HG03342 (cell line): Measurements from ENCODE around the gene DMD.

Experiments used
- ATAC-seq: cut with Tn5 transposase; IDR thresholded peaks from one replicate; pipeline ENCODE4 v1.9.1; 2021; ENCODE audit warnings: mild to moderate bottlenecking, moderate library complexity; ENCODE audit not compliant: unreplicated experiment

The DMD gene

DNA sequence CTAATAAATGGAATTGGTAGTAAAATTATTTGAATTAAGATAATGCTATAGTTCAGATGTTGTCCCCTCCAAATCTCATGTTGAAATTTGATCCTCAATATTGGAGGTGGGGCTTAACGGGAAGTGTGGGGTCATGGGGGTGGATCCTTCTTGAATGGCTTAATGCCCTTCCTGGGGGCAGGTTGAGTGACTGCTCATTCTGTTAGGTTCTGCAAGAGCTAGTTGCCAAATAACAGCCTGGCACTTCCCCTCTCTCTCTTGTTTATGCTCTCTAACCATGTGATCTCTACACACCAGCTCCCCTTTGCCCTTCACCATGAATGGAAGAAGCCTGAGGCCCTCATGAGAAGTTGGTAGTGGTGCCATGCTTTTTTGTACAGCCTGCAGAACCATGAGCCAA, 1414.7 kb downstream of the DMD start:
- no peak for ATAC-seq

DNA sequence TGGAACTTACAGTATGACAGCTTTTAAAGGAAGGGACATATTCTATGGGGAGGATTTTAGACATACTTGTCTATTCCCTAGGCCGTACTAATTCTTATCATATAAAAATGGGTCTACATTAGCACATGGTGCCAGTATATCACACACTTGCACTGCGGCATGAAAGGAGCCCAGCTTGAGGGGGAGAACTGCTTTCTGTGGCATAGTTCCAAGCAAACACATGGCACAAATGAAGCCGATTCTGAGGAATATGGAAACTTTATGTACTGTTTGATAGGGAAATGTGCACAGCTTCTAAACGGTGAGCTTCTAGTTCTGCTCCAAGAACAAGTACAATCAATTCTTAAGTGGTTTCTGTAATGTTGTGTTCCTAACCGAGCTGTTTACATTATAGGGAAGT, 1463.9 kb downstream of the DMD start:
- ATAC-seq, result no peak

DNA sequence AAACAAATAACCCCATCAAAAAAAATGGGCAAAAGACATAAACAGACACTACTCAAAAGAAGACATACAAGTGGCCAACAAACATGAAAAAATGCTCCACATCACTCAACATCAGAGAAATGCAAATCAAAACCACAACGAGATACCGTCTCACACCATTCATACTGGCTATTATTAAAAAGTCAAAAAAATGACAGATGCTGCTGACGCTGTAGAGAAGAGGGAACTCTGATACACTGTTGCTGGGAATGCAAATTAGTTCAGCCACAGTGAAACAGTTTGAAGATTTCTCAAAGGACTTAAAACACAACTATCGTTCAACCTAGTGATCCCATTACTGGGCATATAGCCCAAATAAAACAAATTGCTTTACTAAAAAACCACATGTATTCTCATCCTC, 1468.3 kb downstream of the DMD start:
- no peak for ATAC-seq

DNA sequence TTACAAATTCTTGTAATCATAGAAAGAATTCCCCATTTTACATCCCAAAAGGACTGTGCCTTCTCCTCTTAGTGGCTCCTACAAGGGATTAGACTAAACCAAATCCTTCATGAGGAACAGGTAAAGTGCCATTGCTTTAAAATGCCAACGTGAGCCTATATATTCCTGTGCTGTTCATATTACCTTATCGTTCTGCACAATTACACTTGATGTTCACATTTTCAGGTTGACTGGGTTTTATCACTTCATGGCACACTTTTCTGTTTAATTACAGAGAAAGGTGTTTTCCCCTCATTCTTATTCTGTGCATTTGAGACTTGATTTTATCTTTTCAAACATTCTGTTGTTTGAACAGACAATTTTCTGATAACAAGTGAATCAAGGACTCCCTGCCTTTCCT, 1493.9 kb downstream of the DMD start:
- no peak for ATAC-seq

DNA sequence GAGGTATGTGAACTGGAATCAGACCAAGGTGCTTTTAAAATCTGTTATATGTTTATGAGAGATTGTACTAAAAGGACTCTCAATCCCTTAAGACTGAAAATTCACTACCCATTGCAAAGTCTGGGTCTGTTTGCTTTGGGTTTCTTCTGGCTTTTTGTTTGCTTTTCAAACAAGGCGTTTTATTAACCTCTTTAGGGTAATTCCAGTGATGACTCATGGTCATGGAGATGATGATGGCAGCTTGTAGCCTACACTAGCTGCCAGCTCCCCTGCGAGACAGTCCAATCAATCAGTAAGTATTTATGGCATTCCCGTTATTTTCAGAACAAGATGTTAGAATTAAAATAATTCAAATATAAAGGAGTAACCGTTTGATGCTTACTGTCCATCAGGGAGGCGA, 1495.7 kb downstream of the DMD start:
- ATAC-seq, result no peak

DNA sequence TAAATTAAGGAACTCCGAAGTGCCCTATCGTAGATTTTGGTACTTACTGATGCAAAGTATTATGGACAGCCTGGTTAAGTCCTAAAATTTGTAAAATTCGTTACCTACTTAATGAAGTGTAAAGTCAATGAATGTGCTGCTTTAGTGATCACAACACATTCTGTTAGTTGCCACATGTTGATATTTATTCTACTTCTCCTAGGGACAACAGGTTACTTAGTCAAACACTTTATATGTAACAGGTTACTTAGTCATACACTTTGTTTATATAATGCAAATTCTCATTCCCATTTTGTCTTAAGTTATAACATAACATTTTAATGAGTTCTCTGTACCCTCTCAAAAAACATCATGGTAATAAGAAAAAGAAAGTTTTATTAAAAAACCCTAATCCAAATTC, 1496.6 kb downstream of the DMD start:
- no peak for ATAC-seq

DNA sequence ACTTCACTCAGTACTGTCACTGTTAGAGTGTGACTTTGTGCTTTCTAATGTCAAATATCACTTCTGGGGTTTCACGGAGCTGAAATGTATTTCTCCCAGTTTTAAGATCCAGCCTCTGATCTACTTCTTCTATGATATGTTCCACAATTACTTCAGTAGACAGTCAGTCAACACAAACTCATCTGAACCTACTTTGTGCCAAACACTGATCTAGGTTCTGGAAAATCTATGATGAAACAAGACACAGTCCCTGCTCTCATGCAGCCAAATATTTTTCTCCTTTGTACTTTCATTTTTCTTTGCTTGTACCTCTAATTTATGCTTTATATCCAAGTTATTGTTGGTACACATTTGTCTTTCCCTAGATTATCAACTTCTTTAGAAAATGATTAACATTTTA, 1498.2 kb downstream of the DMD start:
- ATAC-seq, result no peak

DNA sequence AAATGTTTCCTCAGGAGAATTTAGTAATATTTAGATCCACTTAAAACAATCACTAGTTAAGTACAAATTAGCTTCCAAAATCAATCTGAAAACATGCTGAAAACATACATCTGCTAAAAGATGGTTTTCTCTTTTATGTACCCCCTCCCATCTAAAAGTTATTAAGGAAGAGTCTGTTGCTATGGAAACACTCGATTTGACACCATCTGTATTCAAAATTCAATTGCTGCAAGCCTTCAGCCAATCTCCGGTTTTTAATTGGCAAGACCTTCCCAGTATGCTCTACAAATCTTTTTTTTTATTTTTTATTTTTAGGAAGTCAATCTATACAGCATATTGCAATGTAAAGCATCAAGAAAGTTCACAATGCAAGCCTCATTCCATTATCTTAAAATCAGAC, 1500.2 kb downstream of the DMD start:
- no peak for ATAC-seq

DNA sequence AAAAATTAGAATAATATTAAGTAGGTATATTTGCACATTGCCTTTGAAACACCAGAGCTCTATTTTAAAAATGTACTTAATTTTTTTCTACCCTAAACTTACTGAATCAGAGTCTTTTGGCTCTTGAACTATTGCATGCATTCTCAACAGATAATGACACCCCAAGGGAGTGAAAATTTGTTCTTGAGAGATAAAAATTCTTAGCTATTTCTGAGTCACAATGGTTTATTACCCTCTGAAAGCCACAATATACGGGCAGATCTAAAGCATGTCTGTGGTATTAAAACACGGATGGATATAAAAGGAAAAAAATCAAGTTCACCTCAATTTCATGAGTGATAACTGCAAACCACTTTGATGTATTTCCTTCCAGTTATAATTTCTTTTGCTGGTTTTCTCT, 1503.2 kb downstream of the DMD start:
- ATAC-seq, result no peak

DNA sequence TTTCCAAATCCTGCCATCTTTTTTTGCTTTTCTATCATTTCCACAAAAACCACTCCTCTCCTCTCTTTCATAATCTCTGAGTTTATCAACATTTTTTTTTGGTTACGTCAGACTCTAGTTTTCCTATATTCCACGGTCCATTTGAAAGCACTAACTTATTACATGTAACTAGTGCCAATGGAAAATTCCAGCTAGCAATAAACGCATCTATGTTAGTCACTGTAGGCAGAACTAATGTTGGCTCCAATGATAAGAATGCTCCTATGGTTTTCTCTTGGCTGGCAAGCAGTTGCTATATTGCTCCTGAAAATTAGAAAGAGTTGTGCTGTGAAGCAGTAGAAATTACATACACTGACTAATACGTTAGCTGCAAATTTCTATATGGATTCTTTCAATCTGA, 1504.9 kb downstream of the DMD start:
- ATAC-seq, result no peak

DNA sequence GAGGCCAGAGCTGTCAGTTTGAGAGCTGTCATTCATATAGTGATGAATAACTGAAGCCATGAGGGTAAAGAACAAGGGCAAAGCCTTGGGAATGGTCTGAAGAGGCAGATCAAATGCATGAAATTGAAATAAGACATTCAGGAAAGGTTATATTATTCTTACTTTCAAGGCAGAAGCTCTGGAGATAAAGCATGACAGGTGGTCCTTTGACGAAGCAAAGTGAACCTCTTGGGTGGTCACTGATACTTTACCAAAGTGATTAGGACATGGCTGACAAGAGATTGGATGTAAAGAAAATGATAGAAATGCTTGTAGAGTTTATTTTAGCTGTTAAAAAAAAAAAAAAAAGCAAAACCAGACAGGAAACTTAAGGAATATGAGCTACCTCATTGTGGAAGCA, 1505.5 kb downstream of the DMD start:
- ATAC-seq, result no peak

DNA sequence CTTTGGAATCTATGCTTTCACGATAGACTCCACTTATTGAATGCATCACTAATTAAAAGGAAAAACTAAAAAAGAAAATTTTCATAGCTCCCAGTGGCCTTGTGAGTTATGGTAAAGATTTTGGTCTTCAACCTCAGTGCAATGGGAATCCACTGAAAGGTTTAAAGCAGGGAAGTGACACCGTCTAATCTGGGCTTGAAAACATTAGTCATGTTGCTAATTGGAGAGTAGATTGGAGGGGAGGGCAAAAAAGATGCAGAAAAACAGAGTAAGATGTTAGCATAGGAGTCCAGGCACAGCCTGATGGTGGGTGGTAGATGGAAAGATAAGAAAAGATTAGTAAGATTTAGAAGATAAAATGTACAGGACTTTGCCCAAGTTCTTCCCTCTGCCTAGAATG, 1506.4 kb downstream of the DMD start:
- no peak for ATAC-seq

DNA sequence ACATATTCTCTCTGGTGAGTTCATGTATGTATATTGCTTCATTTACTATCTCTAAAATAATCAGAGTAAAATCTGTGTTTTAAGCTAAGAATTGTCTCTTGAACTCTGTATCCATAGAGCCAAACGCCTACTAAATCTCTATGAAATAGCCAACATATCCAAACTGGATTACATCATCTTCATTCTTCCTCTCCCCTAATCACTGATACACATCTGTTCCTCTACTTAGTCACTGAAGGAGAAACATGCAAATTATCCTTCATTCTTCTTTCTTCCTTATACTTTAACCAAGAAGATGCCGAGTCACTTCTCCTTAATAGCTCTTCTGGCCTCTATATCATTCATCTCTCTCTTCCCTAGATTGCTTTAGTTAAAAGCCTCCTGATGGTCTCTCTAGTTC, 1509.1 kb downstream of the DMD start:
- no peak for ATAC-seq

DNA sequence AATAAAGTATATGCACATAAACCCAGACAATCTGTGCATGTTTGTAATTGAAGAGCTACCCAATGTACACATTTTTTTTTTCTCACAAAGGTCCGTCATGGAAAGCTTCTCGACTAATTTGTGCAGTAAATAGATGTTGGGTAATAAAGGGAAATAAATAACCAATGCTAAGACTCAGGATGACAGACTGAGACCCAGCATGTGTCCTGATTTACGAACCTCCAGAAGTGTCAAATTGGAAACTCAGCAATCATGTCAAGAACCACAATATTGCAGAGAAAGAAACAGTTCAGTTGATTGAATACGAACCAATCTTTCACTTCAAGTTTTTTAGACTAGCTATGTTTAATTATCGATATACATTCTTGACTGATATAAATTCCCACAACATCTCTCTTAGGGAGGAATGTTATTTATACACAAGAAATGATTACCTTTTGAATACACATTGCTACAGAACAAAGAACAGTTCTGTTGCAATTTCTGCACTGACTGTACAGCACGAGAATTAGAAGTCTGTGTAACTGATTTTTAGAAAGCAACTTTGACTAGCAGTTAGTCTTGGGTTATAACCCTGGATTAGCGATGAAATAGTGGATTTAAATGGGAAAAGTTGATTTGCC, 1513.9 kb downstream of the DMD start:
- ATAC-seq, result no peak

DNA sequence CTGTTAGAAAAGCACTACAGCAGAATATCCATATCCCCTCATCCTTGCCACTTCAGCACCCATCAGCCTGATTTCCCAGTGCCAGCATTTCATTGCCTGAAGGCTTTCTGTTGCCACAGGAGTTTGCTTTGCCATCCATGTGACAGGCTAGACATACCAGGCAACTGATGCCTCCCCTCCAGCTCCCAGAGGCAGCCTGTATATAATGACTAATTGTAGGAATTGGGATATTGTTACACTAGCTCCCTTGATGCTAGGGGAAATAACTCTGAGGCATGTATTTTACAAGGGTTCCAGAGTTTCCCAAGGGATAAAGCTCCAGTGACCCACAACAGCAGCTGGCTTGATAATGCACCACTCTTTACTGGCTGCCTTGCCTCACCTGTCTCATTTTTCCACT, 1531.5 kb downstream of the DMD start:
- ATAC-seq, result no peak

DNA sequence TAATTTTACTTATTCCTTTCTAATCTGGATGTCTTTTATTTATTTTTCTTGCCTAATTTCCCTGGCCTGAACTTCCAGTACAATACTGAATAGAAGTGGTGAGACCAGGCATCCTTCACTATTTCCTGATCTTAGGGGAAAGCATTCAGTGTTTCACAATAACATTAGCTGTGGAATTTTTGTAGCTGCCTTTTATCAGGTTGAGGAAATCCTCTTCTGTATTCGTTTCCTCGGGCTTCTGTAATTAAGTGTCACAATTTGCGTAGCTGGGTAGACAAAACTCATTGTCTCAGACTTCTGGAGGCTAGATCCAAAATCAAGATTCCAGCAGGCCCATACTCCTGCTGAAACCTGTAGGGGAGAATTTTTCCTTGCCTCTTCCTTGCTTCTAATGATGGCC, 1541.1 kb downstream of the DMD start:
- no peak for ATAC-seq

DNA sequence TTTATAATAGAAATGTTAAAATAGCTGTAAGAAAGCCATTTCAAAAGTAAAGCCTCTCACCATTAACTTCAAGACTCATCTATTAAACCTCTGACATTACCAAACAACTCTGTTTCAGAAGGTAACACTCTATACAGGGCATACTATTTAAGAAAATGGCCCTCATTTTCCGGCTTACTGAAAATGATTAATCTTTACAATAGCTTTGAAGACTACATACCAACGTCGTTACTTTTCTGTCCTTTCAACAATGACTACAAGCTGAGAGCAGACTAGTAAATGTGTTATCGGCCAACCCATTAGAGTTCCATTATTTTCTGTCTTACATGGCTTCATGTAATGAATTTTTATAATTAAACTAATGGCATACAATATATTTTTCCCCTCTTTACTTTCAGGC, 1545.9 kb downstream of the DMD start:
- ATAC-seq, result no peak

DNA sequence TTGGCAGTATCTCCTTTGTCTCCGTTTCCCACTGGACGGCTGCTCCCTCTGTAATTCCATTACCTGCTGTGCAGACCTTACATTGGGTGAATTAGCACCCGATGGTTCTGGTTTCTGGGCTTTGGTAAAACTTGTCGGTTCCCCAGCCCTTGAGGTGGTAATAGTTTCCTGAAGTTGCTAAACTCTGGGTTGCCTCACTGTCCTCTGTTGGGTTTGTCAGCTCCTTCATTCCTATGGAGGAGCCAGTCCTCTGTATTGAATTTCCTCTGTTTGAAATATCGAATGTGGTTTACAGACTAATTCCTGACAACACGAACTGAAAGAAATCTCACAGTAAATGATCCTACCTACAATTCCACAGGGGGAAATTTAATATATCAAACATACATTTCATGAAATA, 1548.2 kb downstream of the DMD start:
- no peak for ATAC-seq

DNA sequence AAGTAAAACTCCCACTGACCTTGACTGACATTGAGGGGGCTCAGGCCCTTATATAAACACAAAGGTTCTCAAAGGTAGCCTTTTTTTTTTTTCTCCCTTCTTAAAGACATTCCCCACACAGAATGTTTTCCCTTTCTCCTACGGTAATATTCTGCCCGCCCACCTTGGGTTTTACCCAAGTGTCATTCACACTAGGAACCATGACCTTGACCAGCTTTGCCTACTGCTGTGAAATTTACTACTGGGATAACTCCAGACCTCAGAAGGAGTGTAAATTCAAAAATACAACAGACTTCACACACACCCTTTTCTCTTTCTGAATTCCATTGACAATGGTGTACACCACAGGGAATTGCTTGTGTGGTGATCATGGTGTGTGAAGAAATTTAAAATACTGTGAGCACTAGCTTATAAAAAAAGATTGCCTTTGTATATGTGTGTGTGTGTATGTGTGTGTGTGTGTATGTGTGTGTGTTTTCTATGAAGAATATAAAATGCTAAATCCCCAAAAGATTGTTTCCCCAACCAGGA, 1550.0 kb downstream of the DMD start:
- ATAC-seq, result no peak

DNA sequence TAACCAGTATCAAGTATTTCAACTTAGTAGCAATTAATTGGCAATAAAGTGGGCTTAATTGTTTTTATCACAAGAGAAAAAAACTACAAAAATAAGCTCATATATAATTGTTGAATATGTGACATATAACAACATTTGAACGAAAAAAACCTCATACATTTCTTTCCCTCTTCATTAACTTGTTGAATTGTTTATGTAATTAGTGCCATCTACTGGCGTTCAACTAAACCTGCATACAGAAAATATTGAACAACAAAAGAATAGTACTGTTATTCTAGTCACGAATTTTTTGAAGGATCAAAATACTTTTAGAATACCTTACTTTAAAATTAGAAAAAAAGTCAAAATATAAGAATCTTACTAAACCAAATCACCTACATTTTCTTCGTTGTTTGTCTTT, 1553.0 kb downstream of the DMD start:
- ATAC-seq, result peak; percentile 59

DNA sequence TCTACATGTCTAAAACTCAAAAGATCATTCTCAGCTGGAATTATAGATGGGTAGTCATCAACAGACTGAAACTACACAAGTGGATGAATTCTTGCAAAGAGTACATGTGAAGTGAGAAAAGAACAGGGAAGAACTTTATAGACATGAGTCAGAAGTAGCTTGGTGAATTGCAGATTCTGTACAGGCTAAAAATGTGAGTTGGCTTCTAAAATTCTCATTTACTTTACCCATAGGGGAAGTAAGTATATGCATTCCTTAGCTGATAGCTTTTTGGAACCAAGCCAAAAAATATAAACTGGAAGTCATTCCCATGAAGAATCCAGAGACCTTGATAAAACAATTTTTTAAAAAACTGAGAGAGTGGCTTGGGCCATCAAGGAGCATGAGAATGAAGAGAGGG, 1555.3 kb downstream of the DMD start:
- ATAC-seq, result no peak

DNA sequence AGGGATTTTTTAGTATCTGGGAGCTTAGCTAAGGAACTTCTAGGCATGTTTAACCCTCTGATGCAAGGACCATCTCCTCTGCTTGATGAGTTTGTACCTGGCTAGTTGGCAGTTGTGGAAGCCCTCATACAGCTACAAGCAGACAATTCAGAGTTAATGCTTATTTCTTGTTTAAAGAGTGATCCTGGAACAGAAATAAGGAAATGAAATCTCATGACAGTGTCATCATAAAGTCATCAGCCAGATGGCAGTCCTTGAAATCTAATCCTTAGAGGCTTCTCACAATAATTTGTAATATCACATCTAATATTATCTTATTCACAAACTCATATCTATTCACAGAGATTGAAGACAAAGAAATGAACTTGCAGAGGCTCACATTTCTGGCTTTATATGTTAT, 1557.9 kb downstream of the DMD start:
- ATAC-seq, result no peak

DNA sequence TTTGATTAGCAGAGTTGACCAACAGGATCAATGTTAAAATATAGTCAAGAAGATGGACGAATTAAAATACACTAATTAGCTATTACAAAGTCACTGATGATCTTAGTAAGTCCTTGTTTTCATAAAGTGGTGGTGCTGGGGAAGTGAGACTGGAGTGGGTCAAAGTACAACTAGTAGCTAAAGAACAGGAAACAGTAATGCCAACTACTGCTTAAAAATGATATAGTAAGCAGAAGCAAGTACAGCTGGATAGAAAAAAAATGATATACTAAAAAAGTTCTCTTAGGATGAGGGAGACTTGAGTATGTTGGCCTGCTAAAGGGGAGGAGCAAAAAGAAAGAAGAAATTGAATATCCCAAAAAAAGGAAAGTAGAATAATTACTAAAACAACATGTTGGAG, 1558.7 kb downstream of the DMD start:
- no peak for ATAC-seq
